K562 (cell line): ENCODE data around the gene CAB39. TPM values are rescaled to one million over a fixed set of nuclear protein-coding genes. Genes with fewer than 3 reads are reported as not detected.
A peak's percentile ranks its signal among the peaks of the same experiment; 100 is the strongest.

Experiments
- ATAC-seq: fragments of 200-7000 bp; cut with Tn5 transposase; 3 replicates; pipeline ENCODE4 v1.9.1; 2020; ENCODE audit warnings: moderate library complexity
- BruUV-seq: library from RNA; stranded (reverse); fragments of 400-500 nt; replicated peaks from 2 replicates; lab custom pipeline; 2021; lab: Mats Ljungman, UMichigan
- CTCF ChIA-PET: fragments of 300-600 bp; formaldehyde crosslinking; extraction: SDS; loops from one replicate; lab custom pipeline; 2021; ENCODE audit warnings: low intra/inter-chr PET ratio; lab: Yijun Ruan, JAX
- POLR2A ChIA-PET: fragments of 300-600, 350-650 bp; sonication (Branson Sonifier 250); formaldehyde crosslinking; extraction: SDS; loops from one replicate; lab custom pipeline; 2021; ENCODE audit warnings: antibody characterized with exemption, inconsistent platforms; lab: Yijun Ruan, JAX
- DNase-seq, 4 experiments: peaks; one replicate each; pipeline versions ENCODE4 v3.0.0 to v3.0.0-alpha.2; 2011 to 2018; ENCODE audit warnings: low spot score in 3 of 4, mixed read lengths in 3 of 4; ENCODE audit errors: extremely low read depth in 1 of 4
- FAIRE-seq: peaks from 2 replicates; lab custom pipeline; 2011; peaks lifted over from hg19 to GRCh38; lab: Jason Lieb, UNC
- H2AFZ ChIP-seq: 2 replicates; pipeline ENCODE4 v1.6.0; 2011; ENCODE audit warnings: low read depth, low read length, control low read depth, inconsistent platforms
- H3K27ac ChIP-seq: fragments of 200-600 bp; 3 replicates; pipeline ENCODE4 v1.8.0; 2011; ENCODE audit warnings: low read depth, mild to moderate bottlenecking, control low read depth, inconsistent platforms, low read length, moderate library complexity, mixed read lengths; ENCODE audit errors: extremely low read depth
- H3K27me3 ChIP-seq, 2 experiments: fragments of 300-600 bp in 1 of 2; 2 replicates in 1 of 2; 3 replicates in 1 of 2; pipeline versions ENCODE4 v1.6.0 to v1.8.0; 2011; ENCODE audit warnings: inconsistent platforms in 2 of 2, low read length in 2 of 2, mild to moderate bottlenecking in 1 of 2, mixed read lengths in 1 of 2, moderate library complexity in 1 of 2; ENCODE audit not compliant: control insufficient read depth in 2 of 2, insufficient read depth in 2 of 2
- H3K36me3 ChIP-seq: fragments of 300-600 bp; 3 replicates; pipeline ENCODE4 v1.8.0; 2011; ENCODE audit warnings: mild to moderate bottlenecking, low read length, inconsistent platforms; ENCODE audit not compliant: control insufficient read depth, insufficient read depth
- H3K4me1 ChIP-seq, 2 experiments: fragments of 200-600 bp in 1 of 2; replicated peaks in 1 of 2; 2 replicates in 1 of 2; 3 replicates in 1 of 2; pipeline versions ENCODE4 v1.5.1 to v1.8.0; 2011; ENCODE audit warnings: inconsistent platforms in 2 of 2, low read length in 2 of 2, mild to moderate bottlenecking in 1 of 2, mixed read lengths in 1 of 2, moderate library complexity in 1 of 2; ENCODE audit not compliant: control insufficient read depth in 2 of 2, insufficient read depth in 2 of 2
- H3K4me2 ChIP-seq: 2 replicates; pipeline ENCODE4 v1.6.1; 2011; ENCODE audit warnings: low read length, control low read depth, inconsistent platforms, mixed read lengths; ENCODE audit not compliant: insufficient read depth
- H3K4me3 ChIP-seq: fragments of 200-600 bp; sonication (generic), shearing (Covaris generic); 2 replicates; pipeline ENCODE4 v1.5.1; 2016; ENCODE audit warnings: control low read depth, inconsistent platforms
- H3K79me2 ChIP-seq: fragments of 200-600 bp; 3 replicates; pipeline ENCODE4 v1.8.0; 2011; ENCODE audit warnings: low read length, inconsistent platforms; ENCODE audit not compliant: control insufficient read depth, insufficient read depth
- H3K9ac ChIP-seq, 2 experiments: 2 replicates each; pipeline versions ENCODE4 v1.6.0 to v1.6.1; 2011; ENCODE audit warnings: low read depth in 2 of 2, low read length in 2 of 2, control low read depth in 1 of 2, inconsistent platforms in 1 of 2, mild to moderate bottlenecking in 1 of 2, mixed read lengths in 1 of 2; ENCODE audit not compliant: insufficient read depth in 1 of 2
- H3K9me1 ChIP-seq: one replicate; pipeline ENCODE4 v1.6.0; 2011; ENCODE audit warnings: inconsistent platforms, mild to moderate bottlenecking, low read length, moderate library complexity; ENCODE audit not compliant: control insufficient read depth, insufficient read depth
- H3K9me3 ChIP-seq: replicated peaks from 2 replicates; pipeline ENCODE4 v1.5.1; 2011; ENCODE audit warnings: low read depth, low read length, inconsistent platforms; ENCODE audit not compliant: control insufficient read depth, insufficient read depth
- H4K20me1 ChIP-seq: replicated peaks from 2 replicates; pipeline ENCODE4 v1.6.1; 2011; ENCODE audit warnings: low read length, inconsistent platforms, mixed read lengths; ENCODE audit not compliant: control insufficient read depth, insufficient read depth
- CBX3 ChIP-seq, 2 experiments: IDR thresholded peaks; 1 replicate in 1 of 2; 2 replicates in 1 of 2; pipeline ENCODE4 v1.6.1; 2012; ENCODE audit warnings: inconsistent platforms in 2 of 2, low read length in 2 of 2, borderline replicate concordance in 1 of 2, control low read depth in 1 of 2
- PHF8 ChIP-seq: fragments of 200-600 bp; sonication (generic); IDR thresholded peaks from 2 replicates; pipeline ENCODE4 v1.6.1; 2012; ENCODE audit warnings: mixed run types, mild to moderate bottlenecking, inconsistent platforms, low read length, moderate library complexity, borderline replicate concordance
- WGBS: fragments of 100-300 bp; shearing (Covaris generic); methylation state at CpG from one replicate; pipeline ENCODE4 v1.1.6; 2016; ENCODE audit warnings: low coverage, mixed read lengths; ENCODE audit not compliant: insufficient coverage; ENCODE audit errors: missing lambda C conversion rate; 5-methylcytosine and 5-hydroxymethylcytosine counted together
- in situ Hi-C: fragments of 300-500 bp; cut with MboI; formaldehyde crosslinking; loops from 4 replicates; pipeline ENCODE4 v1.15.0; 2018; ENCODE audit warnings: inconsistent platforms, mixed read lengths
- intact Hi-C: fragments of 100-400 bp; cut with micrococcal nuclease; formaldehyde crosslinking; loops from 2 replicates; pipeline ENCODE4 v1.14.2; 2022
- polyA plus RNA-seq, 8 experiments: library from polyadenylated mRNA; depleted of rRNA in 4 of 8; stranded (reverse) in 5 of 8; unstranded in 3 of 8; fragments of >200 nt; fragmentation: Nextera tagmentation in 2 of 8; fragmentation: Illumina TruSeq in 1 of 8; extraction: Ambion mirVana in 2 of 8; extraction: Trizol in 1 of 8; gene quantifications; 2 replicates each; pipeline versions ENCODE4 v1.2.1 to v1.2.3, GENCODE V29; 2011 to 2014; ENCODE audit warnings: inconsistent platforms in 1 of 8, missing spikeins in 1 of 8
- total RNA-seq, 7 experiments: library from RNA; depleted of rRNA in 6 of 7; stranded (reverse); fragments of >200 nt in 6 of 7; fragmentation: Illumina TruSeq in 2 of 7; extraction: Trizol in 2 of 7; gene quantifications; 2 replicates each; pipeline versions ENCODE4 v1.2.1 to v1.2.3, GENCODE V29; 2011 to 2021; ENCODE audit warnings: low replicate concordance in 1 of 7
- TF ChIP-seq, protein P1 (sequence below): sonication (generic); formaldehyde crosslinking; IDR thresholded peaks from 2 replicates; pipeline ENCODE4 v1.8.0; 2022; ENCODE audit warnings: mild to moderate bottlenecking, missing genetic modification reagents
- TF ChIP-seq, protein P2 (sequence below): fragments of 450-650 bp; IDR thresholded peaks from 2 replicates; pipeline ENCODE4 v1.6.1; 2017; ENCODE audit warnings: antibody characterized with exemption, mild to moderate bottlenecking

Gene CAB39
- total and polyA plus RNA-seq, 9 of the 15 experiments (the other 6 are each of a cell fraction or from before 2014, with no cell fraction given): 27.2 to 94.4 (median 70.1) TPM

GRCh38 chr2:230677201-230677946 lies 35.3 kb upstream of the CAB39 start (continued):
- TF ChIP-seq, protein P1, sequence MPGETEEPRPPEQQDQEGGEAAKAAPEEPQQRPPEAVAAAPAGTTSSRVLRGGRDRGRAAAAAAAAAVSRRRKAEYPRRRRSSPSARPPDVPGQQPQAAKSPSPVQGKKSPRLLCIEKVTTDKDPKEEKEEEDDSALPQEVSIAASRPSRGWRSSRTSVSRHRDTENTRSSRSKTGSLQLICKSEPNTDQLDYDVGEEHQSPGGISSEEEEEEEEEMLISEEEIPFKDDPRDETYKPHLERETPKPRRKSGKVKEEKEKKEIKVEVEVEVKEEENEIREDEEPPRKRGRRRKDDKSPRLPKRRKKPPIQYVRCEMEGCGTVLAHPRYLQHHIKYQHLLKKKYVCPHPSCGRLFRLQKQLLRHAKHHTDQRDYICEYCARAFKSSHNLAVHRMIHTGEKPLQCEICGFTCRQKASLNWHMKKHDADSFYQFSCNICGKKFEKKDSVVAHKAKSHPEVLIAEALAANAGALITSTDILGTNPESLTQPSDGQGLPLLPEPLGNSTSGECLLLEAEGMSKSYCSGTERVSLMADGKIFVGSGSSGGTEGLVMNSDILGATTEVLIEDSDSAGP (CRISPR knock-in tag): no peak
- TF ChIP-seq, protein P2, sequence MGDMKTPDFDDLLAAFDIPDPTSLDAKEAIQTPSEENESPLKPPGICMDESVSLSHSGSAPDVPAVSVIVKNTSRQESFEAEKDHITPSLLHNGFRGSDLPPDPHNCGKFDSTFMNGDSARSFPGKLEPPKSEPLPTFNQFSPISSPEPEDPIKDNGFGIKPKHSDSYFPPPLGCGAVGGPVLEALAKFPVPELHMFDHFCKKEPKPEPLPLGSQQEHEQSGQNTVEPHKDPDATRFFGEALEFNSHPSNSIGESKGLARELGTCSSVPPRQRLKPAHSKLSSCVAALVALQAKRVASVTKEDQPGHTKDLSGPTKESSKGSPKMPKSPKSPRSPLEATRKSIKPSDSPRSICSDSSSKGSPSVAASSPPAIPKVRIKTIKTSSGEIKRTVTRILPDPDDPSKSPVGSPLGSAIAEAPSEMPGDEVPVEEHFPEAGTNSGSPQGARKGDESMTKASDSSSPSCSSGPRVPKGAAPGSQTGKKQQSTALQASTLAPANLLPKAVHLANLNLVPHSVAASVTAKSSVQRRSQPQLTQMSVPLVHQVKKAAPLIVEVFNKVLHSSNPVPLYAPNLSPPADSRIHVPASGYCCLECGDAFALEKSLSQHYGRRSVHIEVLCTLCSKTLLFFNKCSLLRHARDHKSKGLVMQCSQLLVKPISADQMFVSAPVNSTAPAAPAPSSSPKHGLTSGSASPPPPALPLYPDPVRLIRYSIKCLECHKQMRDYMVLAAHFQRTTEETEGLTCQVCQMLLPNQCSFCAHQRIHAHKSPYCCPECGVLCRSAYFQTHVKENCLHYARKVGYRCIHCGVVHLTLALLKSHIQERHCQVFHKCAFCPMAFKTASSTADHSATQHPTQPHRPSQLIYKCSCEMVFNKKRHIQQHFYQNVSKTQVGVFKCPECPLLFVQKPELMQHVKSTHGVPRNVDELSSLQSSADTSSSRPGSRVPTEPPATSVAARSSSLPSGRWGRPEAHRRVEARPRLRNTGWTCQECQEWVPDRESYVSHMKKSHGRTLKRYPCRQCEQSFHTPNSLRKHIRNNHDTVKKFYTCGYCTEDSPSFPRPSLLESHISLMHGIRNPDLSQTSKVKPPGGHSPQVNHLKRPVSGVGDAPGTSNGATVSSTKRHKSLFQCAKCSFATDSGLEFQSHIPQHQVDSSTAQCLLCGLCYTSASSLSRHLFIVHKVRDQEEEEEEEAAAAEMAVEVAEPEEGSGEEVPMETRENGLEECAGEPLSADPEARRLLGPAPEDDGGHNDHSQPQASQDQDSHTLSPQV: no peak

GRCh38 chr2:230678018-230678417 lies 34.6 kb upstream of the CAB39 start:
- TF ChIP-seq CBX3 (IDR thresholded peaks at IDR 0.05; ENCODE audit: borderline replicate concordance in 1 of 2, low read length in 2 of 2) (peak in 1 of 2 experiments; percentile 58; a peak in 1 of 3 replicates), PHF8 (no peak)
- no peak overlapping the region for H3K4me2 ChIP-seq
- intact Hi-C loops (no loop called here), in situ Hi-C loops (no loop called here)
- 75% methylated on average over 1 of the region's 1 CpG for WGBS
- H4K20me1 ChIP-seq: no peaks in the 10 kb centered on the region
- H3K9ac ChIP-seq: no peak overlapping the region
- no TSS peak for BruUV-seq
- H3K27ac ChIP-seq: no peak overlapping the region
- no peak overlapping the region for H3K4me3 ChIP-seq
- H3K4me1 ChIP-seq: peaks cover 9 to 11% of the 10 kb centered on the region in 2 experiments; a peak in 4 of 5 replicates
- POLR2A ChIA-PET: no interaction called here
- H3K9me3 ChIP-seq: peaks cover 3% of the 10 kb centered on the region; the same call in 1 of the 2 replicates
- FAIRE-seq (no peak), ATAC-seq (no peak), DNase-seq (no peak)
- no peaks in the 10 kb centered on the region for H3K9me1 ChIP-seq
- no peaks in the 10 kb centered on the region for H3K79me2 ChIP-seq
- CTCF ChIA-PET: no interaction called here
- no peaks in the 10 kb centered on the region for H3K27me3 ChIP-seq
- no peaks in the 10 kb centered on the region for H3K36me3 ChIP-seq
- no peak overlapping the region for H2AFZ ChIP-seq
